Keratinocyte (primary cell): ENCODE measurements around the gene GBP6. TPM values are rescaled to one million over a fixed set of nuclear protein-coding genes. Genes with fewer than 3 reads are reported as not detected.

ENCODE experiments used
- DNase-seq: peaks from one replicate; pipeline ENCODE4 v3.0.0-alpha.2; 2011; ENCODE audit warnings: low read depth, missing footprints, low spot score
- FAIRE-seq: peaks from 2 replicates; lab custom pipeline; 2011; peaks lifted over from hg19 to GRCh38; lab: Jason Lieb, UNC
- H2AFZ ChIP-seq: 2 replicates; pipeline ENCODE4 v1.6.0; 2012; ENCODE audit warnings: low read length, control low read depth, inconsistent platforms; ENCODE audit not compliant: control insufficient read depth
- H3K27ac ChIP-seq: 2 replicates; pipeline ENCODE4 v1.5.1; 2011; ENCODE audit warnings: low read length; ENCODE audit not compliant: control insufficient read depth, insufficient read depth
- H3K27me3 ChIP-seq: 3 replicates; pipeline ENCODE4 v1.6.0; 2011; ENCODE audit warnings: low read length; ENCODE audit not compliant: control insufficient read depth, insufficient read depth; ENCODE audit errors: extremely low read depth
- H3K36me3 ChIP-seq, 2 experiments: 2 replicates in 1 of 2; 3 replicates in 1 of 2; pipeline ENCODE4 v1.5.1; 2011; ENCODE audit warnings: low read length in 2 of 2, mild to moderate bottlenecking in 1 of 2; ENCODE audit not compliant: control insufficient read depth in 2 of 2, insufficient read depth in 2 of 2; ENCODE audit errors: extremely low read depth in 1 of 2
- H3K4me1 ChIP-seq: 3 replicates; pipeline ENCODE4 v1.5.1; 2011; ENCODE audit warnings: low read length; ENCODE audit not compliant: control insufficient read depth, insufficient read depth; ENCODE audit errors: extremely low read depth
- H3K4me2 ChIP-seq: 3 replicates; pipeline ENCODE4 v1.6.0; 2011; ENCODE audit warnings: low read depth, low read length; ENCODE audit not compliant: control insufficient read depth, insufficient read depth; ENCODE audit errors: extremely low read depth
- H3K4me3 ChIP-seq, 3 experiments: fragments of 200-600 bp in 1 of 3; sonication (generic) in 1 of 3; 2 replicates in 2 of 3; 3 replicates in 1 of 3; pipeline ENCODE4 v1.5.1; 2011 to 2016; ENCODE audit warnings: low read length in 3 of 3, mild to moderate bottlenecking in 3 of 3, control low read depth in 2 of 3, inconsistent platforms in 1 of 3, low read depth in 1 of 3, mixed read lengths in 1 of 3, mixed run types in 1 of 3, moderate library complexity in 1 of 3; ENCODE audit not compliant: control insufficient read depth in 2 of 3, insufficient read depth in 2 of 3; ENCODE audit errors: extremely low read depth in 1 of 3
- H3K79me2 ChIP-seq: 2 replicates; pipeline ENCODE4 v1.6.0; 2012; ENCODE audit warnings: low read length; ENCODE audit not compliant: control insufficient read depth, insufficient read depth
- H3K9ac ChIP-seq: 3 replicates; pipeline ENCODE4 v1.6.0; 2011; ENCODE audit warnings: low read length; ENCODE audit not compliant: control insufficient read depth, insufficient read depth; ENCODE audit errors: extremely low read depth
- H3K9me1 ChIP-seq: 3 replicates; pipeline ENCODE4 v1.6.0; 2011; ENCODE audit warnings: low read length; ENCODE audit not compliant: control insufficient read depth, insufficient read depth; ENCODE audit errors: extremely low read depth
- H3K9me3 ChIP-seq: 2 replicates; pipeline ENCODE4 v1.5.1; 2012; ENCODE audit warnings: low read depth, low read length; ENCODE audit not compliant: control insufficient read depth
- H4K20me1 ChIP-seq: 3 replicates; pipeline ENCODE4 v1.6.0; 2011; ENCODE audit warnings: low read length; ENCODE audit not compliant: control insufficient read depth, insufficient read depth; ENCODE audit errors: extremely low read depth
- EZH2 ChIP-seq: IDR thresholded peaks from one replicate; pipeline ENCODE4 v1.6.1; 2012; ENCODE audit warnings: inconsistent platforms, mild to moderate bottlenecking, low read length, moderate library complexity
- dilution Hi-C: fragments of 300-500 bp; cut with MboI; formaldehyde crosslinking; loops from one replicate; pipeline ENCODE4 v1.7.0; 2020; ENCODE audit warnings: low sequenced_read_pairs; ENCODE audit not compliant: extremely low pct_ligation_motif_present
- polyA plus RNA-seq, 5 experiments: library from polyadenylated mRNA; depleted of rRNA in 3 of 5; stranded (reverse) in 3 of 5; stranded (forward) in 1 of 5; unstranded in 1 of 5; fragments of >200 nt; gene quantifications; 1 replicate in 1 of 5; 2 replicates in 3 of 5; 3 replicates in 1 of 5; pipeline versions ENCODE4 v1.2.1 to v1.2.3, GENCODE V29; 2011 to 2012; ENCODE audit warnings: missing spikeins in 2 of 5, low read depth in 1 of 5, low replicate concordance in 1 of 5
- TF ChIP-seq, protein P1 (sequence below), 3 experiments: IDR thresholded peaks in 1 of 3; conservative IDR thresholded peaks in 1 of 3; optimal IDR thresholded peaks in 1 of 3; 2 replicates in 2 of 3; 3 replicates in 1 of 3; pipeline versions ENCODE3 to v1.5.1; 2011; ENCODE audit warnings: low read length in 3 of 3, mild to moderate bottlenecking in 3 of 3, moderate library complexity in 2 of 3, control low read depth in 1 of 3, inconsistent platforms in 1 of 3; ENCODE audit not compliant: insufficient read depth in 2 of 3; ENCODE audit errors: extremely low read depth in 1 of 3

Gene GBP6
- polyA plus RNA-seq, 1 donor (not counting 4 experiments of a cell fraction or from before 2014, with no cell fraction given) = 9.4 TPM

DNA sequence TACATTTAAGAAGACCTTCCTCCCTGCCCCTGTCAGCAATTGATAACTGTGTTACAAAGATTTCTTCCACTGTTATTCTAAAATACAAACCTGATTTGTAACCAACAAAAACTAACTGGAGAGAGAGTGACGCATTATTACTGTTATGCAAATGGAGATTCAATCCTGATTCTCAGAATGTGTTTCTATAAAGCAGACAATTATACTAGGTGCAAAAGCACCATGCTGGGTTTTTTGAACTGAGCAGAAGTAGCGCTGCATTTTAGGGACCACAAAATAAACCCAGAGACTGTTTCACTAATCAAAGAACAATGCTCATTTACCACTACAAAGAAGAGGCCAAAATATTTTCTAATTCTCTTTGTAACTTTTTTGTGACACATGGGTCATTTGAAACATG is 13.6 kb upstream of the GBP6 start:
- Histone ChIP-seq H3K9me1 (no peaks in the 10 kb centered on the region), H3K79me2 (no peaks in the 10 kb centered on the region), H3K4me1 (no peaks in the 10 kb centered on the region), H3K9me3 (no peaks in the 10 kb centered on the region), H4K20me1 (no peaks in the 10 kb centered on the region), H3K9ac (no peak overlapping the region), H3K27me3 (no peaks in the 10 kb centered on the region), H2AFZ (no peak overlapping the region), H3K27ac (no peak overlapping the region), H3K36me3 (no peaks in the 10 kb centered on the region), H3K4me2 (no peak overlapping the region), H3K4me3 (no peak overlapping the region)
- dilution Hi-C loops = no loop called here
- DNase-seq = no peak
- TF ChIP-seq EZH2 = no peak
- TF ChIP-seq, protein P1, sequence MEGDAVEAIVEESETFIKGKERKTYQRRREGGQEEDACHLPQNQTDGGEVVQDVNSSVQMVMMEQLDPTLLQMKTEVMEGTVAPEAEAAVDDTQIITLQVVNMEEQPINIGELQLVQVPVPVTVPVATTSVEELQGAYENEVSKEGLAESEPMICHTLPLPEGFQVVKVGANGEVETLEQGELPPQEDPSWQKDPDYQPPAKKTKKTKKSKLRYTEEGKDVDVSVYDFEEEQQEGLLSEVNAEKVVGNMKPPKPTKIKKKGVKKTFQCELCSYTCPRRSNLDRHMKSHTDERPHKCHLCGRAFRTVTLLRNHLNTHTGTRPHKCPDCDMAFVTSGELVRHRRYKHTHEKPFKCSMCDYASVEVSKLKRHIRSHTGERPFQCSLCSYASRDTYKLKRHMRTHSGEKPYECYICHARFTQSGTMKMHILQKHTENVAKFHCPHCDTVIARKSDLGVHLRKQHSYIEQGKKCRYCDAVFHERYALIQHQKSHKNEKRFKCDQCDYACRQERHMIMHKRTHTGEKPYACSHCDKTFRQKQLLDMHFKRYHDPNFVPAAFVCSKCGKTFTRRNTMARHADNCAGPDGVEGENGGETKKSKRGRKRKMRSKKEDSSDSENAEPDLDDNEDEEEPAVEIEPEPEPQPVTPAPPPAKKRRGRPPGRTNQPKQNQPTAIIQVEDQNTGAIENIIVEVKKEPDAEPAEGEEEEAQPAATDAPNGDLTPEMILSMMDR (optimal IDR thresholded peaks at IDR 0.05 in 1 of 3, IDR thresholded peaks at IDR 0.05 in 1 of 3, conservative IDR thresholded peaks at IDR 0.05 in 1 of 3; ENCODE audit: extremely low read depth in 1 of 3, insufficient read depth in 2 of 3, low read length in 3 of 3) = no peak
- FAIRE-seq = no peak

DNA sequence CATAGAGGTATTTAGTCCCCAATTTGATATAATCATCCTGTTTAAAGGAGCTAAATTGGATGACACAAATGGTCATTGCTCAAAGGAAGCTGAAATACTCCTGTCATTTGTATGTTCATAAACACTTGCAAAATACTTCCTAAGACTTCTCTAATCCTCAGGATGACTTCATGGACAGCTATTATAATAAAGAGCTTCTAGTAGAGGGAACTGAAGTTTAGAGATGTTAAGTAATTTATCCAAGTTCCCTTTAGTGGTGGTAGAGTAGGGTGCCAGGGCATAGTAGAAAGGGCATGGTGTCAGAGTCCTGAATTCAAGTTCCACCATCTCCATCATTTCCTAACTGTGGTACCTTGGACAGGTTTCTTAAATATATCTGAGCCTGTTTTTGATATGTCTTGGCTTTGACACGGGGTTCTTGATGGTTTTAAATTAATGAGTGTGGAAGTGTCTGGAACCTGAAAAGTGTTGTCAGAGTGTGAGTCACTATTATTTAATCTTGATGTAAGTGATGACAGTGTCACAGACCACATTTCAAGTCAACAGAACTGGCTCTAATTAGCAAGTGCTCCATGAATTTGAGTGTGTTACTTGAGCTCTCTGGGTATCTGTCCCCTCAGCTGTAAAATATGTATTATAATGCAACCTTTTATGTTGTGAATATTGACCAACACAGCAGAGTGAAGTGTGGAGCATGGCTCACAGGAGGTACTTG is 12.1 kb upstream of the GBP6 start:
- Histone ChIP-seq H3K4me3 (no peak overlapping the region), H3K79me2 (no peaks in the 10 kb centered on the region), H3K4me1 (no peaks in the 10 kb centered on the region), H3K36me3 (no peaks in the 10 kb centered on the region), H3K9me3 (no peaks in the 10 kb centered on the region), H3K9ac (no peak overlapping the region), H2AFZ (no peak overlapping the region), H4K20me1 (no peaks in the 10 kb centered on the region), H3K27ac (no peak overlapping the region), H3K9me1 (no peaks in the 10 kb centered on the region), H3K4me2 (no peak overlapping the region), H3K27me3 (no peaks in the 10 kb centered on the region)
- DNase-seq = no peak
- dilution Hi-C loops = no loop called here
- no peak for TF ChIP-seq EZH2
- TF ChIP-seq, protein P1 (optimal IDR thresholded peaks at IDR 0.05 in 1 of 3, IDR thresholded peaks at IDR 0.05 in 1 of 3, conservative IDR thresholded peaks at IDR 0.05 in 1 of 3; ENCODE audit: extremely low read depth in 1 of 3, insufficient read depth in 2 of 3, low read length in 3 of 3) = no peak
- FAIRE-seq = no peak
